ENCODE measurements around the gene ZBTB3.
"Not testable (repeated sequence)": the region's sequence is repeated elsewhere in the genome, so short reads cannot be mapped to it uniquely, and the experiment has no call there.

The ZBTB3 gene

GRCh38 chr11:62778441-62778840, 24.5 kb upstream of the ZBTB3 start:
- H3K4me3 ChIP-seq (ENCODE audit: control insufficient read depth, low read depth, low read length): no peak overlapping the region
- no peak for TF ChIP-seq CTCF (conservative IDR thresholded peaks at IDR 0.05; ENCODE audit: control insufficient read depth, insufficient read depth, low read depth, low read length)
- no peak for DNase-seq (ENCODE audit: low read depth)

DNA sequence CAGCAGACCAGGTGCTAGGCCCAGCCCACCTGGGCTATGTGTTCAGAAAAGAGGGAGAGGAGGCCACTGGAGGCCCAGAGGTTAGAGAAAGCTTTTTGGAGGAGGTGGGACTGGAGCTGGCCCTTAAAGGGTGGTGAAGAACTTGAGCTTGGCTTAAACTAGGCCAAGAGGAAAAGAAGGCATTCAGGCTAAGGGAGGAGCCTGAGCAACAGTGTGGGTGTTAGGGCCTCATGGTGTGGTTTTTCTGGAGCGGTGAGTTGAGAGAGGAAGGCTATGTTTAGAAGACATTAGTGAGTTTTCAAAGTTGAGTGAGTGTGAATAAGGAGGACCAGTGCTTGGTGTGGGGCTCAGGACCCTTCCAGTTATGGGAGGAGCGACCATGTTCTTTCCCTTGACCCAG, 23.4 kb upstream of the ZBTB3 start:
- TF ChIP-seq CTCF (conservative IDR thresholded peaks at IDR 0.05; ENCODE audit: control insufficient read depth, insufficient read depth, low read depth, low read length): no peak
- no peak for DNase-seq (ENCODE audit: low read depth)
- H3K4me3 ChIP-seq (ENCODE audit: control insufficient read depth, low read depth, low read length): no peak overlapping the region

DNA sequence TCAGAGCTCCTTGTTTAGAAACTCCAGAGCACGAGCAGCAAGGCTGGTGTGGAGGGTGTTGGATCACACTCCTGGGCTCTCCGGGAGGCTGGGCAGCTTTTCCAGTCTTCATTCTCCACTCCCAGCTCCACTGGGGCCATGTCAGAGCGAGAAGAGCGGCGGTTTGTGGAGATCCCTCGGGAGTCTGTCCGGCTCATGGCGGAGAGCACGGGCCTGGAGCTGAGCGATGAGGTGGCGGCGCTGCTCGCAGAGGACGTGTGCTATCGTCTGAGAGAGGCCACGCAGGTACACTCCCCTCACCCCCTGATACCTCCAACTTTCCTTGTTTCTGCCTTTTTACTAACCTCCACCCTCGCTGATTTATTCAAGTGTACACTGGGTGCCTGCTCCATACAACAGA, 21.7 kb upstream of the ZBTB3 start:
- DNase-seq (ENCODE audit: low read depth): no peak
- TF ChIP-seq CTCF (conservative IDR thresholded peaks at IDR 0.05; ENCODE audit: control insufficient read depth, insufficient read depth, low read depth, low read length): no peak
- H3K4me3 ChIP-seq (ENCODE audit: control insufficient read depth, low read depth, low read length): no peak overlapping the region

GRCh38 chr11:62774407-62774806, 20.4 kb upstream of the ZBTB3 start:
- DNase-seq (ENCODE audit: low read depth): no peak
- no peak overlapping the region for H3K4me3 ChIP-seq (ENCODE audit: control insufficient read depth, low read depth, low read length)
- TF ChIP-seq CTCF (conservative IDR thresholded peaks at IDR 0.05; ENCODE audit: control insufficient read depth, insufficient read depth, low read depth, low read length): no peak

DNA sequence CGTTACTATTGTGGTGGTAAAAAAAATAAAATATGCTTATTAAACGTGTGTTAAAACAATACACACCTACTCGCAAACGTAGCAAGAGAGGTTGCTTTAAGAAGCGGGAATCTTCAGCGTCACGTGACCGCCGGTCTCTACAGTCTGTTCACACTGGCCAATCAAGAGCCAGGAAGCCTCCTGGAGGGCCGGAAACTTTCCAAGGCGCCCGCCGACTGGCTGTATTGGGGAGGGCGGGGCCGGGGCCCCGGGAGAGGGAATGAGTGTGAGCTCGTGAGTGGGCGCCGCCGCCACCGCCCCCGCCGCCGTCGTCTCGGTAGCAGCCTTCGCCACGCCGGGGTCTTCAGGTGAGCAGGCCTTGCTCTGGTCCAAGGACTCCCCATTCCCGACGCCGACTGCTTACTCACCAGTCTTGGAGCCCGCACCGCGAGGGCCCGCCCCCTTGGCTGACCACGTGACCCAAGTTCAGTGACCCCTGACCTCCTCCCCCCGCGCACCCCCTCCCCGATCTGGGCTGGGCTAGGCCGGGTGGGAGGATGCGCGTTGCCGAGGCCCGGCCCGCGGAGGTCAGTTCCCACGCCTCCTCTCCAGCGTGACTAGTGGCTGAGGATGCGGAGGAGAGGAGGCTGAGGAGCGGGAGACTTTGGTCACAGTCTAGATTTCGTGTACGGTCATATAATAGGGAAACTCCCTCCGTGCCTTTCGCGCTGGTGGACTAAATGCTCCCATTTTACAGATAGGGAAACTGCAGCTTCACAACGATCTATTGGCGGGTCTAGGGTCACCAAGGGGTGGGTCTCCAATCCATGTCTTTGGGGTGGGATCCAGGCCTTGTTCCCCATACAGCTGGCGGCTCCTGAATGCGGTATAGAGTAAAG, 17.4 kb upstream of the ZBTB3 start, which contains the start of gene TAF6L:
Gene TAF6L (plus strand): TSS at position 253 of the 878 bp plus-strand sequence. CDS start 4,388 bp downstream, outside the sequence.
- peak within 1 kb of the TSS; percentile 67 for H3K4me3 ChIP-seq (ENCODE audit: control insufficient read depth, low read depth, low read length)
- peak; percentile 96 for DNase-seq (ENCODE audit: low read depth)
- TF ChIP-seq CTCF (conservative IDR thresholded peaks at IDR 0.05; ENCODE audit: control insufficient read depth, insufficient read depth, low read depth, low read length): no peak

DNA sequence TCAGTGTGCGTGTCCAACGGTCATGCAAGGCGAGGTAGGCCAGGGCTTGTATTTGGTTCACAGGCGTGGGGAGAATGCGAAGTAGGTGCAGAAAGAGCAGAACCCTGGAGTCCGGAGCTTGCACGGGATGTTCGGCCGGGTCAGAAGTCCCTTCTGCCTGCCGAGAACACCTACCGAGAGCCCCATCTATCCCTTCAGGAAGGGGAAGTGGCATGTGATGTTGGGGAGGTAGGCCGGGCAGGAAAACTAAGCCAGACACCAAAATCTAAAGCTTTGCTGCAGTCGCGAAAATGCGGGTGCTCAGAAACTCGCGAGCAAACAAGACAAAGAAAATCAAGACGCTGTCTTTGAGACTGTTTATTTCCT, 16.8 kb upstream of the ZBTB3 start:
- no peak for TF ChIP-seq CTCF (conservative IDR thresholded peaks at IDR 0.05; ENCODE audit: control insufficient read depth, insufficient read depth, low read depth, low read length)
- peak overlapping the region; percentile 67 for H3K4me3 ChIP-seq (ENCODE audit: control insufficient read depth, low read depth, low read length)
- no peak for DNase-seq (ENCODE audit: low read depth)

- H3K4me3 ChIP-seq (ENCODE audit: control insufficient read depth, low read depth, low read length); DNase-seq (ENCODE audit: low read depth): not testable (repeated sequence)
Observed at GRCh38 chr11:62760867-62761227, 6.9 kb upstream of the ZBTB3 start.
